ENCODE data around the gene TSHB.

- TF ChIP-seq CTCF (IDR thresholded peaks at IDR 0.05), result no peak
- TF ChIP-seq POLR2A (IDR thresholded peaks at IDR 0.05), result no peak
- no peak for TF ChIP-seq POLR2AphosphoS5 (IDR thresholded peaks at IDR 0.05)
- TF ChIP-seq EP300 (IDR thresholded peaks at IDR 0.05), result no peak
These were observed 47.4 kb upstream of the TSHB start for GRCh38 chr1:114982251-114982650.
